Measurements from ENCODE around the gene TMED8.

- no peak for TF ChIP-seq ZNF263 (CRISPR knock-in tag; IDR thresholded peaks at IDR 0.05; ENCODE audit: low read depth)
- no peak for TF ChIP-seq NR3C1 (CRISPR knock-in tag; conservative IDR thresholded peaks at IDR 0.05; ENCODE audit: low read depth)
- no peak for TF ChIP-seq CTCF (IDR thresholded peaks at IDR 0.05)
These were observed at the start of gene TMED8, which contains the start of gene SAMD15 for GRCh38 chr14:77376771-77377501.

All from WTC11 (cell line).